Mucosa of gallbladder (tissue), 1 donor: ENCODE measurements around the gene CECR2. TPM values are rescaled to one million over a fixed set of nuclear protein-coding genes. Genes with fewer than 3 reads are reported as not detected.

Source experiments
- DNase-seq: peaks from one replicate; pipeline ENCODE4 v3.0.0-alpha.2; 2020; ENCODE audit warnings: low spot score
- total RNA-seq: library from RNA; stranded (reverse); gene quantifications from one replicate; pipeline ENCODE4 v1.2.1, GENCODE V29; 2021
- donor health status: DM: no; HTN: no; CAD: no.

CECR2 gene
- total RNA-seq, 1 donor from 2014 or later, result 0.89 TPM

DNA sequence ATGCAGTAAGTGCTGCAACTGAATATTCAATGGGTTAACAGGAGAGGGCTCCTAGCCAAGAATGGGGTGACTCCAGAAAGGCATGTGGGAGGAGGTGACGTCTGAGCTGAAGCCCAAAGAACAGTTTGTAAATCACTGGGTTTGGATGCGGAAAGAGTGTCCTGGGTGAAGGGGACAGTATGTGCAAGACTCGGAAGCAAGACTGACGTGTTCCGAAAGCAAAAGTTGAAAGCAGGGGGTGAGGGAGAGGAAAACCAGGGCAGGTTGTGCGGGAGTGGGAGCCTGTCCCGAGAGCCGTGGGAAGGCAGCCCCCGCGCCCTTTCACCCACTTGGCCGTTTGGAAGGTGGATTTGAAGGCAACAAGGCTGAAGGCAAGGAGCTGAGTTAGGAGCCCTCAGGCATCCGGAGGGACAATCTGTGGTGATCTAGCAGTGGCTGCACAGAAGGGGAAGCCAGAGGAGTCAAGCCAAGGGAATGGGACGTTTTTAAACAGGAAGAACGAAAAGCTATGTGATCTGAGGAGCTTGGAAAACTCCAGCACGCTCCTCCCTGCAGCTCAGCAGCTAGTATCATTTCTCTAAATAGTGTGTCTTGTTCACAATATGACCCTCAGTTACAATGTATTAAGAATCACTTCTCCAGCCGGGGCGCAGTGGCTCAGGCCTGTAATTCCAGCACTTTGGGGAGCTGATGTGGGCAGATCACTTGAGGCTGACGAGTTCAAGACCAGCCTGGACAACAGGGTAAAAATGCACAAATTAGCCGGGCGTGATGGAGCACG is 201.8 kb downstream of the CECR2 start:
- DNase-seq, result peak; percentile 72

DNA sequence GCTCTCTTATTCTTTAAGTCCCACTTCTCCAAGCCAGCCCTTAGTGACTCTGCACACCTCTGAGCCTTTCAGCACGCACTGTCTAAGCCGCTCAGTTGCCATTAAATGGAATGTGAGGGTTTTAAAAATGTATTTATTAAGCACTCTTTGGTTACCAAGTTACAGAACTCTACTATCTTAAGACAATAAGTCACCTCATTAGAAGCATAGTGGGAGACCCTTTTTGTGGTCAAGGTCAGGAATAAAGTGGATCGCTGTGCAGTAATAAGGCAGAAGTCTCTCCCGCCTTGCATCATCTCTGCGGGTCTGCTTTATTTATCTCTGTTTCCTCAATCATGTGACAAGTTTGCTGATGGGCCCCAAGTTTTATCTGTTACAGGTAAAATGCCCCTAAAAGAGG is 205.9 kb downstream of the CECR2 start:
- DNase-seq, result no peak

DNA sequence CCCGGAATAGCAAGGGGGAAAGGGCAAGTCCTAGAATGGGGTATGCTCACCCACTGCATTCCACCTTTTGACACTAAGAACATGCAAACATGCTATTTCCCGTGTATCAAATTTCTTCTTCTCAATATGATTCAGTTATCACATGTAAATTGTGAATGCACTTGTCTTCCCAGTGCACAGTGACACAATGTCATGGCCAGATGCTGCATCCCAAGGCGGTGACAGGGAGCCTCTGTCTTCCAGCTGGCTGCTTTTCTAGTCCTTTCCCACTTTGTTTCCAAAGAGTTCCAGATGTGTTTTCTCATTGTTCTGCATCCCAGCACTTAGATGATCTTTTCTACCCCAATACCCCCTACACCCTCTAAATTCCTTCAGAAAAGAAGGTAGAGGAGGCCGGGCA is 206.4 kb downstream of the CECR2 start:
- DNase-seq, result no peak

DNA sequence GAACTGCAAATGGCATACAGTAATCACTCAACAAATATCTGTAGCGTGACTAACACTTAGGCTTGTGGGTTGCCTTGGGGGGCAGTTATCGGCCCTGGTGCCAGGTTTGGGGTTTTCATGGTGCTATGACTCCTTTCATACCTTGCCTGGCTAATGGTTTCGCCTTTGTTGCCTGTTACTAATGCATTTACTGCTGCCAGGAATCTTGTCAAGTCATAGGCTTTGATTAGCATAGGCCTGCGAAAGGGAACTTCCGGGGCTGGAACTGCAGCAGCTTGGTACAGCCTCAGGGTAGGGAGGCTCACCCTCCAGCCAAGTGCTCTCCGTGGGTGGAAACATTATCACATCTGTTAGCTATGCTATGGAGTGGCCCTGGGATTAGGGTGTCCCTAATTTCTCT is 207.2 kb downstream of the CECR2 start:
- DNase-seq, result no peak

DNA sequence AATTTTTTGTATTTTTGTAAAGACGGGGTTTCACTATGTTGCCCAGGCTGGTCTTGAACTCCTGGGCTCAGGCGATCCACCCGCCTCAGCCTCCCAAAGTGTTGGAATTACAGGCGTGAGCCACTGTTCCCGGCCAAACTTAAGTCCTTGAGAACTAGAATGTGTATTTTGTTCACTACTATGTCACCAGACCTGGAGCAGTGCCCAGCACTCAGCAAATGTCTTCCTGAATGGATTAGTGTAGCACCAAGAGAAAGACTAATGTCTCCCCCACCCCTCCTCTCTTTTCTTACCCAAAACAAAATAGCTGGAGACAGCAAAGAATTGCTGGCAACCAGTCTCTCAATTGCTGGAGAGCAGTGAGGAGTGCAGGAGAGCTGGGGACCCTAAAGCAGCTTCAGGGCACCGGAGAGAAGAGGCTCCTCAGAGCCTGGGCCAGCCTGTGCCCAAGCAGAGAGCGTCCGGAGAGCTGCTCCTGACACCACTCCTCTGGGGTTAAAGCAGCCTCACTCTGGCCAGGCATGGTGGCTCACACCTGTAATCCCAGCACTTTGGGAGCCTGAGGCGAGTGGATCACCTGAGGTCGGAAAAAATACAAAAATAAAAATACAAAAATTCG is 209.0 kb downstream of the CECR2 start:
- no peak for DNase-seq

DNA sequence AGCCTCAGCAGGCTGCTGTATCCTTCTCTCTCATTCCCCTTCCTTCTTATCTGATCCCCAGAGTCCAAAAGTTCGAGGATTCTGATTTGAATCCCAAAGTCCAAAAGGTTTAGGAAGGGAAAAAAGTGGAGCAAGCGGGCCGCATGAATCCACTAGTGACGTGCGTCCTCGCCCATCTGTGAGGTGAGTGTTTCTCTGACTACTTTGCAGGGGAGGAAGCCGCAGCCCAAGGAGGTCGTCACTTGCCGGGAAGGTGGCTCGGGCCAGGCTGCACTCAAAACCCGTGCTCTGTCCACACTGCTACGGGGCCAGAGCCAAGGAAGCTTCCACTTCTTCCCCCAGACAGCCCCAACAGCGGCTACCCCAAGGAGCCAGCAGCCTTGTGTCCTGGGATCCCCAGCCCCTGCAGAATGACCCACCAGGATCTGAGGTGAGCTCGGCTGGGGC is 210.3 kb downstream of the CECR2 start:
- DNase-seq, result no peak

DNA sequence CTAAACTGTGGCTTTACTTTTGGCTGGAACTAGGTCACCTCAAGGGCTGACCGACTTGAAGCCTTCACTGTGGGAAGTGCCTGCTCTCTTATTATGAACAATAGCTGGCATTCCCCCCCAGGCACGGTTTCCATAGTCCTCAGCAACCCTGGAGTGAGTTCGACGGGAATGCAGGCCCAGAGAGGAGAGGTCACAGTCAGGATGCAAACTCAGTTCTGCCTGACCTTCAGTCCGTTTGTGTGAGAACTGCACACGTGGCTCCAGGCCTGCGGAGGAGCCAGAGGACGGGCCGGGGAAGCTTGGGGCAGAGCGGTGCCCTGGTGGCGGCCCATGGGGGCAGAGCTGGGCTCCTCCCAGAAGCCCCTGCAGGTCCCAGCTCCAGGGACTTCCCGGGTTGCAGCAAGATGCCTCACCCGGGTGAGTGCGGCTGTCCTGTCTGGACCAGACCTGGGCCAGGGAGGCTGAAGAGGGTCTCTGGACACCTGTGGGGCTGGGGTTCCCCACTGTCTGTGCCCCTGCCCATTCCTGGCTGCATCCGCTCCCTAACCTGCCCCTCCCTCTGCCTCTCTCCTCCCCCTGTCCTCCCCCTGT is 211.3 kb downstream of the CECR2 start:
- no peak for DNase-seq

DNA sequence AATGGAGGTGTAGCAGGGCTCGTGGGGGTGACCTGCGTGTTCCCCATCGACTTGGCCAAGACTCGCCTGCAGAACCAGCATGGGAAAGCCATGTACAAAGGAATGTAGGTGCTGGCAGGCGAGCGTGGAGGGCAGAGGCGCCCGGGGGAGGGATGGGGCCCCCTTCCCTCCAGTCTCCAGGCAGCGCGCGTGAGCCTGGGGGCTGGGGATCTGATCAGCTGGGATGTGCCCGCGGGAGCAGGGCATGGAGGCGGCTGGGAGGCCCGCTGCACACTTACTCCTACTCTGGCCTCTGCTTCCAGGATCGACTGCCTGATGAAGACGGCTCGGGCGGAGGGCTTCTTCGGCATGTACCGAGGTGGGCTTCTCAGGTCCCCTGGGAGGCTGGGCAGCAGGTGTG is 211.8 kb downstream of the CECR2 start:
- DNase-seq, result no peak

DNA sequence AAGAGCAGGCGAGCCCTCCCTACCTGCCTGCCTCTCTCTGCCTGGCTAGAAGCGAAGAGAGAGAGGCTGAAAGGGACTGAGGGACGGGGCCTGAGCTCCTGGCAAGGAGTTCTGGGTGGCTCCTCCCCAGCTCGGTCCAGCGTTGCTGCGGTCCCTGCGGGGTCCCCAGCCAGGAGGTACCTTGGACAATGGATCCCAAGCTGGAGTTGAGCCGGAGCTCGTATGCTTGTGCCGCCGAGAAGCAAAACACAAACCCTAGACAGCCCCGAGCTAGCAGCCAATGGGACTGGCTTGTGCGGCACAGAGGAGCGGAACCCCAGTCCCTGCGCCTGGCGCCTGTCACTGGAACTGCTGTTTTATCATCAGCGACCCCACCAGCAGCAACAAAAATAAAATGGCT is 212.4 kb downstream of the CECR2 start:
- no peak for DNase-seq

DNA sequence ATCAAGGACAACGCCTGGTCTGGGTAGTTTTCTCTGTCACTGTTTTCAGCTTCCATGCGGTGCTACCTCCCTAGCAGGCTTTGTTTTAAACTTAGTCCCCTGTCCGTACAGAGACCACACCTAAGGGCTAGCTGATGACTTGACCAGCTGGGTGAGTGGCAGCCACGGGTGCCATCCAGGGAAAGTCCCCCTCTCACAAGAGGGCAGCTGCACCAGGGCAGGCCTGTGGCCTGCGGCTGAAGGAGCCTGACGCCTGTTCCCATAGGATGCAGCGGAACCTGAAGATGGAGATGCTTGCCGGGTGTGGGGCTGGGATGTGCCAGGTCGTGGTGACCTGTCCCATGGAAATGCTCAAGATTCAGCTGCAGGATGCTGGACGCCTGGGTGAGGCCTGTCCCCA is 213.9 kb downstream of the CECR2 start:
- DNase-seq, result no peak

DNA sequence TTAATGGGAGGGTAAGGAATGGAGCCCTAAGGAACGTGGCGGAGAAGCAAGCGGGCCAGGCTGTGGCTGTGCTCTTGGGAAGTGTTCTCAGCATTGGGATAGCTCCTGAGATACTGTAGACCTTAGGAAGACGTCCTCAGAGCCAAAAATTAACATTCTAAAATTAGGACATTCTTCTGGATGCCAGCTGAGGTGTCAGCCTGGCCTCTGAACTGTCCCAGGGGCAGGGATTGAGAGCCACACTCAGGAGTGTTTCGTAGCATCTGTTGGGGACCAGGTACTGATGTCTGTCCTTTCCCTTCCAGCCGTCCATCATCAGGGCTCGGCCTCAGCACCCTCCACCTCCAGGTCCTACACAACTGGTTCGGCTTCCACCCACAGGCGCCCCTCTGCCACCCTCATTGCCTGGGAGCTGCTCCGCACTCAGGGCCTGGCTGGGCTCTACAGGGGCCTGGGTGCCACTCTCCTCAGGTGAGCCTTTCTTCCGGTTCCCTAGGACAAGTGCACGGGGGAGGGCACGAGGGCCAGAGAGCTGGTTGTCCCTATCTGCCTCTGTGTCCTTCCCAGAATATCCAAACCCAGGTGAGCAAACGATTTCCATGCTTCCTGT is 217.7 kb downstream of the CECR2 start:
- DNase-seq, result no peak

DNA sequence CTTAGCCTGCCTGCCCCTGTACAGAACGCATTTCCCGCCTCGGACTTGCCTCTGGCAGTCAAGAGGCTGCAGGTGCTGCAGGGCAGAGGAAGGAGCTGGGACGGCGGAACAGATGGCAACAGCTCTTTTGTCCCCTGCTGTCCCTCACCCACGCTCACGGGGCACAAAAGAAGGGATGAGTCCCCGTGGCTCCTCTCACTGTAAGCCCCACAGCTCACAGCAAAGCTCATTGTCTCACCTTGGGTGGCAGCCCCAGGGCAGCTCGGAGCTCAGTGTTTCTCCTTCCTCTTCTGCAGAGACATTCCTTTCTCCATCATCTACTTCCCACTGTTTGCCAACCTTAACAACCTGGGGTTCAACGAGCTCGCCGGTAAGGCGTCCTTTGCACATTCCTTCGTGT is 218.4 kb downstream of the CECR2 start:
- DNase-seq, result no peak

DNA sequence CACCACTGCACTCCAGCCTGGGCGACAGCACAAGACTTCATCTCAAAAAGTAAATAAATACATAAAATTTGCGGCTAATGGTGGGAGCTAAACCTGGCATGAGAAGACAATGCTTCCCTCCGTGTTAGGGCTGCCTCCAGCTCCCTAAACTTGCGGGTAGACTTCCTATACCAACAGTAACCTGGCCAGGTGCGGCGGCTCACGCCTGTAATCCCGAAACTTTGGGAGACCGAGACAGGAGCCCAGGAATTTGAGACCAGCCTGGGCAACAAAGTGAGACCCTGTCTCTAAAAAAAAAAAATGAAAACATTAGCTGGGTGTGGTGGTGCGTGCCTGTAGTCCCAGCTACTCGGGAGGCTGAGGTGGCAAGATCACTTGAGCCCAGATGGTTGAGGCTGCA is 219.3 kb downstream of the CECR2 start:
- no peak for DNase-seq

DNA sequence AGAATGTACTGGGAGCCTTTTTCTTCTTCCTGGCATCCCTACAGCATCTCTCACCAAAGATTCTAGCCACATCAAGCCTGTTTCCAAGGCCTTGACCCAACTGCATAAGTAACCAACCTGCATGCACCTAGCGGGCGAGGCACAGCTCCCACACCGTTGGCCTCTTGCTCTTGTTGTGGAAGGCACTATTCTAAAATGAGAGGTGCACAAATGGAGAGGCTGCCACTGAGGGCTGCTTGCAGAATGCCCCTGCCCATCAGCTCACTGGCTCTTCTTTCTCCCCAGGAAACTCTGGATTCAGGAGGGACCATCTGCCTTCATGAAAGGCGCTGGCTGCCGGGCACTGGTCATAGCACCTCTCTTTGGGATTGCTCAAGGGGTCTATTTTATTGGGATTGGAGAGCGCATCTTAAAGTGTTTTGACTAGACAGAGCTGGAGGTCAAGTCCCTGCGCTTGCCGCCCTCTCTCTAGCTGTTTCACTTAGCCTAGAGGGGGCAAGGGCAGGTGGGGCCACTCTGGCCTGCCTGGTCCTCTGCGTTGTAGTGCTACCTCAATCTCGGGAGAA is 220.6 kb downstream of the CECR2 start:
- DNase-seq, result no peak

DNA sequence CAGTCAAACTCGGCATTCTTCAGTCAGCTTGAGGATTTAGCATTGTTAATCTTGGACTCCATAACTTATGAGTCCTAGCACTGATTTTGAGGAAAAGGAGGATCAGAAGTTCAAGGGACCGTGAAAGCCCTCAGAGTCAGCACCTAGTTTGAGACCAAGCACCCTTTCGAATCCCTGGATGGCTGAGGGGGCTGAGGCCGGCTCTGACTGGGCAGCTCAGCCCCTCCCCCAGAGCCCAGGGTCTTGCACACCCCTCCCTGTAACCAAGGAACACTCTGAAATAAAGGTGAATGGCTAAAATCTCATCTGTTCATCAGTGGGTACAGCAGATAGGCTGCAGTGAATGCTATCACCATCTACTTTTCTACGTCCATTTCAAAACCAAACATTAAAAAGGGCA is 221.3 kb downstream of the CECR2 start:
- DNase-seq, result no peak

DNA sequence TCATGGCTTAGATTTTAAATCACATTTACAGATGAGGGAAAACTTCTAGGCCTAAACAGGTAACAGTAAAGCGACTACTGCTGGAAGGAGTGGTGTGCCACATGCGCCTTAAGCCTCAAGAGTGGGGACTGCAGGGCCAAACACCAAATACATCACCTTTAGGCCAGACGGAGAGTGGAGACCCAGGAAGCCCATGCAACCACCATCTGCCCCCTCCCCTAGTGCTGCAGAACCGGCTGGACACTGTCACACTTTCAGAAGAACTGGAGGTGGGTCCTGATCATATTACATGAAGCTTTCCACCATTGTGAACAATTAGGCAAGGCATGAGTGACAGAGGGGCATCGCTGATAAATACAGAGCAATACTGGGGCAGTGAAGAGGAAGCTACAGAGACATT is 222.9 kb downstream of the CECR2 start:
- DNase-seq, result no peak

DNA sequence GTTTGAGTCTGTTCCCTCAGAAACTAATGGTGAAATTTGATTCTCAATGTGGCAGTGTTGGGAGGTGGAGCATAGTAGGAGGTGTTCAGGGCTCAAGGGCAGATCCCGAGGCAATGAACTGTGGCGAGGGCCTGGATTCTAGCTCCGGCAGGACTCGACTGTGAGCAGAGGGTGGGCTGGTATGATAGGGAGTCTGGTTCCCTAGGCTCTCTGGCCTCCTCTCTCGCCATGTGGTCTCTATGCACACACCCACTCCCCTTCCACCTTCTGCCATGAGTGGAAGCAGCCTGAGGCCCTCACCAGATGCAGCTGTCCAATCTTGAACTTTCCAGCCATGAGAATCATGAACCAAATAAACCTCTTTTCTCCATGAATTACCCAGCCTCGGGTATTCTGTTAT is 227.0 kb downstream of the CECR2 start:
- DNase-seq, result no peak

DNA sequence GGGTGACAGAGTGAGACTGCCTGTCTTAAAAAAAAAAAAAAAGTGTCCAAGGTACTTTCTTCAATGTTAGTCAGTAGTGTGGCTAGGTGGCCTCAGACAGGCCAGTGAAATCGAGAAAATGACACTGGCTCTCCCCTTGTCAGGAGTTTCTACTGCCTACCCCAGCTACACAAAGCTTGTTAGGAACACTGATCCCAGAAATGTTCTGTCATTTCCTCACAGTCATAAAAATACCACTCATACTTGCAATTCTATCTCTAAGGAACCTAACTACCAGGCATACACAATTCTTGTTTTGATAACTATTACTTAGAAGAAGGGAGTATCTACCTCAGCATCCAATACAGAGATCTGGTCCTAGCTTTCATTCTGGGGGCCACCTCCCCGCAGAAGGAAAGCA is 228.0 kb downstream of the CECR2 start:
- no peak for DNase-seq

DNA sequence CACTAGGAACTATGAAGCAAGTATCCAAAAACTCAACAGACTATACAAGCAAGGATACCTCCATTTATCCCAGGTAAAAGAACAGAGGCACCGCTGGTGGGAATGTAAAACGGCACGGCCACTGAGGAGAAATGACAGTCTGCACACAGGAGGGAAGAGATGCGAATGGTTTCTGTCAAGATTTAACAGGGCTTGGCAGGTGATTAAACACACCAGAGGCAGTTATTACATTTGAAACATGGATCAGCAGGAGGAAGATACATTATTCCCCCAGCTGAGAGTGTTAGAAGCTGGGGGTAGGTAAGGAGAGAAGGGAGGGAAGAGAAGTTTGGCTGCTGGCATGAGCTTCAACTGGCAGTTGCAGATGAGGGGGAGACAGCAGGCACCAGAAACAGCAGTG is 229.1 kb downstream of the CECR2 start:
- no peak for DNase-seq

DNA sequence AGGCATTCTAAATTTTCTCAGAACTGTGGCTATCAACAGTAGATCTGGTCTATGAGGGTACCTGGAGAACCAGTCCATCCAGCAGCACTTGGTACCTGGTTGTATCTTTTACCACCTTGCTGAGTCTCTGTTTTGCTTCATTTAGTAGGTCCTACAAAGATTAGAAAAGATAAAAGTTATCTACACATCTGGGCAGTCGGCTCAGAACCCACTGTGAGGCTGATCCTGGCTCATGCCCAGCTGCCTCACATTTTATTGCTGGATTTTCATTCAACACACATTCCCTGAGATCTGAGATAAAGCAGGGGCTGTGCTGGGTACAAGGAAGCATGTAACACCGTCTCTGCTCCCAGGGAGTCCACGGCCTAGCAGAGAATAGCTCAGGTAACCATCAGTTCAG is 231.8 kb downstream of the CECR2 start:
- DNase-seq, result no peak

DNA sequence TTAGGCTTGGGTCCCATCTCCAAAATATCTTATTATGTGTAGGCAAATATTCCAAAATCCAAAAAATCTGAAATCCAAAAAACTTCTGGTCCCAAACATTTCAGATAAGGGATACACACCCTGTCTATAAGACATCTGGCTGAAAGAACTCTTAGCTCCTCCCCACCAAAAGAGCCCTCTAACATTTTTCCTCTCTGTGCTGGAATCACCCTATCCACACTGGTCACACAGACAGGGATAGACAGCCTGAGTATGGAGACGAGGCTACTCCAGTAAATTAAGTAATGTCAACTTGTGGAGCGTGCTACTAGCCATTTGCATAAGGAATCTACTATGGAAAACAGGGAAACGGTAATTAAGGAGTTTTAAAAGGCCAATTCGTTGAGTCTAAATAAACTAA is 234.4 kb downstream of the CECR2 start:
- no peak for DNase-seq

DNA sequence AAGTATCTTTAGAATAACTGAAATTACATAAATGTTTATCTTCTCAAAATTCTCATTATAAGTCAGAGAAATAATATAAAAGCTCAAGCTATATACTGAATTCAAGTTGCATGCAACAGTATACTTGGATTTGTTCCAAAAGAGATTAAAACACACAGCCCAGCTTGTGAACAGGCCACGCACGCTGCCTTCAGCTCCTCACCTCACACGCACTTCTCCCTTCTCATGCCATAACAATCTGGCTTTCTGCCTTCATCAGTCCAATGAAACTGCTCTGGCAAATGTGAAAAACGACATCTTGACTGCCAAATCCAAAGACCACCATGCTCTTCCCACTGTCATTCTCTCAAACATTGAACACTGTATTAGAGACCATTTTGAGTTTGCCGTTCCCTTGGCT is 237.2 kb downstream of the CECR2 start:
- DNase-seq, result no peak
